SU-DHL-6 (cell line): ENCODE data around the gene SPIN4.

Experiments
- H2AFZ ChIP-seq: fragments of 200-600 bp; sonication (generic); 2 replicates; pipeline ENCODE4 v1.6.1; 2014; ENCODE audit warnings: low read depth, mild to moderate bottlenecking, moderate library complexity, mixed read lengths, antibody characterized with exemption, low read length; ENCODE audit not compliant: severe bottlenecking
- H3F3A ChIP-seq: fragments of 200-600 bp; shearing (Covaris generic); 2 replicates; pipeline ENCODE4 v1.6.0; 2016; ENCODE audit warnings: antibody characterized with exemption, mild to moderate bottlenecking; ENCODE audit not compliant: insufficient read depth
- H3K27ac ChIP-seq: fragments of 200-600 bp; sonication (generic); 2 replicates; pipeline ENCODE4 v1.5.1; 2016; ENCODE audit warnings: low read depth, mild to moderate bottlenecking, low read length, moderate library complexity, mixed read lengths
- H3K27me3 ChIP-seq: fragments of 200-600 bp; sonication (generic), shearing (Covaris generic); 2 replicates; pipeline ENCODE4 v1.6.0; 2014; ENCODE audit warnings: mild to moderate bottlenecking, low read length
- H3K36me3 ChIP-seq: fragments of 200-600 bp; sonication (generic); 2 replicates; pipeline ENCODE4 v1.6.1; 2014; ENCODE audit warnings: mild to moderate bottlenecking, low read length, mixed read lengths
- H3K4me2 ChIP-seq: fragments of 300-600, 200-600 bp; shearing (Covaris generic), sonication (generic); 2 replicates; pipeline ENCODE4 v1.6.0; 2014; ENCODE audit warnings: low read length, low read depth, mild to moderate bottlenecking; ENCODE audit not compliant: poor library complexity, severe bottlenecking
- H3K4me3 ChIP-seq: fragments of 200-600 bp; sonication (generic); 2 replicates; pipeline ENCODE4 v1.5.1; 2014; ENCODE audit warnings: antibody characterized with exemption, low read length, mild to moderate bottlenecking, mixed read lengths; ENCODE audit not compliant: insufficient read depth, poor library complexity, severe bottlenecking
- H3K79me2 ChIP-seq: fragments of 200-600 bp; sonication (generic); 2 replicates; pipeline ENCODE4 v1.6.1; 2014; ENCODE audit warnings: mild to moderate bottlenecking, low read length, moderate library complexity; ENCODE audit not compliant: insufficient read depth
- H3K9ac ChIP-seq: fragments of 200-600 bp; sonication (generic); 2 replicates; pipeline ENCODE4 v1.7.0; 2014; ENCODE audit warnings: mild to moderate bottlenecking, low read length
- H3K9me2 ChIP-seq: fragments of 200-600 bp; sonication (generic); replicated peaks from 2 replicates; pipeline ENCODE4 v1.6.1; 2014; ENCODE audit warnings: low read length; ENCODE audit not compliant: insufficient read depth
- H3K9me3 ChIP-seq: fragments of 200-600 bp; sonication (generic); 2 replicates; pipeline ENCODE4 v1.6.1; 2014; ENCODE audit warnings: low read length, mixed read lengths; ENCODE audit not compliant: insufficient read depth
- H4K20me1 ChIP-seq: fragments of 200-600 bp; sonication (generic); 2 replicates; pipeline ENCODE4 v1.6.1; 2014; ENCODE audit warnings: low read depth, mild to moderate bottlenecking, antibody characterized with exemption, low read length, moderate library complexity, mixed read lengths
- CTCF ChIP-seq: fragments of 200-600 bp; sonication (generic); IDR thresholded peaks from one replicate; pipeline ENCODE4 v1.5.1; 2017; ENCODE audit warnings: antibody characterized with exemption, mild to moderate bottlenecking, low read length, moderate library complexity; ENCODE audit not compliant: insufficient read depth, poor library complexity, severe bottlenecking
- EZH2phosphoT487 ChIP-seq: fragments of 200-600 bp; sonication (generic), shearing (Covaris generic); conservative IDR thresholded peaks from 2 replicates; pipeline ENCODE4 v1.6.1; 2018; ENCODE audit warnings: mild to moderate bottlenecking, antibody characterized with exemption, low read length, moderate library complexity, mixed read lengths

Gene SPIN4

GRCh38 chrX:63299596-63299995 is 51.5 kb downstream of the SPIN4 start:
- Histone ChIP-seq H3K79me2 (no peaks in the 10 kb centered on the region), H3F3A (no peaks in the 10 kb centered on the region), H3K9me3 (no peaks in the 10 kb centered on the region), H3K27ac (no peak overlapping the region), H3K27me3 (no peaks in the 10 kb centered on the region), H3K9me2 (no peaks in the 10 kb centered on the region), H3K4me3 (no peak overlapping the region), H4K20me1 (no peaks in the 10 kb centered on the region), H2AFZ (no peak overlapping the region), H3K4me2 (no peak overlapping the region), H3K9ac (no peak overlapping the region), H3K36me3 (no peaks in the 10 kb centered on the region)
- TF ChIP-seq CTCF (no peak), EZH2phosphoT487 (no peak)
